Measurements from ENCODE around the gene CCDC88A. TPM values are rescaled to one million over a fixed set of nuclear protein-coding genes. Genes with fewer than 3 reads are reported as not detected.

Gene CCDC88A
- total and polyA plus RNA-seq, 12 donors, result 18.5 to 101 (median 46.8) TPM

DNA sequence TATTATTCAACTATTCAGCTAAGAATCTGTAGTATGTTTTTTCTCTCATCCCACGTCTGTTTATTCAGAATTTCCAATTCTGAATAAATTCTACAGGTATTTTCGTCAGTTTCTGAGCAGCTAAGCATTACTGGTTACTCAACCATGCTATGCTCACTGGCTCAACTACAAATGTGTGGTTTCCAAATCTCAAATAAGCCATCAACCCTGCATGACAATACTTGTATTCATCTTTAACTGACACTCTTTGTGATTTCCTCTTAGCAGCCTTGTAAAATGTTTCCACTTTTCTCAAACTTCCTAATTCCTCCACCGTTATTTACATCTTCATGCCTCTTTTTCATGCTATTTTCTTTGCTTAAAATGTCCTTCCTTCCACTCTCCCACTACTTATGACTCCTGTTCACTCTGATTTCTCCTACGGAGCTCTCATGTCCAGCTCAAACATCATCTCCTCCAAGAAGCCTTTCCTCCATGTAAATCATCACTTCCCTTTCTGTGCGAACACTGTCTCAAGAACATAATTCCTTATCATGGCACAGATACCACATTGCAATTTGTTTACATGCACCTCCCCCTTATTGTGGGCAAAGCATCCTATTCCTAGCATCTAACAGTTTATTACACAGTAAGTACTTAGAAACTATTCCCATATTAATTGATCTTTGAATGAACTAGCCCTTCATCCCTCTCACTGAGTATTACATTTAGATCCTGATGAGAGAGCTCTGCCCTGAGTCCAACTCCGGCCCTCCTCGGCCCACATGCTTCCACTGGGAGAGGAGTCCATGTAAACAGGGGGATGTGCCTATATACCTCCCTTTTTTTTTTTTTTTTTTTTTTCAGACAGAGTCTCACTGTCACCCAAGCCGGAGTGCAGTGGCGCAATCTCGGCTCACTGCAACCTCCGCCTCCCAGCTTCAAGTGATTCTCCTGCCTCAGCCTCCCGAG, 10.5 kb downstream of the CCDC88A start:
- WGBS, 4 donors, result 81 to 87% (median 84%) methylated on average over 12 of the region's 12 CpGs
- no peaks in the 10 kb centered on the region for H3K9me3 ChIP-seq (replicated peaks in 1 of 3)
- intact Hi-C loops (cut with DNase I), result no loop called here
- TF ChIP-seq, protein P1, sequence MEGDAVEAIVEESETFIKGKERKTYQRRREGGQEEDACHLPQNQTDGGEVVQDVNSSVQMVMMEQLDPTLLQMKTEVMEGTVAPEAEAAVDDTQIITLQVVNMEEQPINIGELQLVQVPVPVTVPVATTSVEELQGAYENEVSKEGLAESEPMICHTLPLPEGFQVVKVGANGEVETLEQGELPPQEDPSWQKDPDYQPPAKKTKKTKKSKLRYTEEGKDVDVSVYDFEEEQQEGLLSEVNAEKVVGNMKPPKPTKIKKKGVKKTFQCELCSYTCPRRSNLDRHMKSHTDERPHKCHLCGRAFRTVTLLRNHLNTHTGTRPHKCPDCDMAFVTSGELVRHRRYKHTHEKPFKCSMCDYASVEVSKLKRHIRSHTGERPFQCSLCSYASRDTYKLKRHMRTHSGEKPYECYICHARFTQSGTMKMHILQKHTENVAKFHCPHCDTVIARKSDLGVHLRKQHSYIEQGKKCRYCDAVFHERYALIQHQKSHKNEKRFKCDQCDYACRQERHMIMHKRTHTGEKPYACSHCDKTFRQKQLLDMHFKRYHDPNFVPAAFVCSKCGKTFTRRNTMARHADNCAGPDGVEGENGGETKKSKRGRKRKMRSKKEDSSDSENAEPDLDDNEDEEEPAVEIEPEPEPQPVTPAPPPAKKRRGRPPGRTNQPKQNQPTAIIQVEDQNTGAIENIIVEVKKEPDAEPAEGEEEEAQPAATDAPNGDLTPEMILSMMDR (IDR thresholded peaks at IDR 0.05), result no peak
- no peak for TF ChIP-seq POLR2A (IDR thresholded peaks at IDR 0.05)
- no peak for DNase-seq
- no peak overlapping the region for H3K27ac ChIP-seq
- peaks cover 0 to 7% of the 10 kb centered on the region in 2 donors for H3K4me1 ChIP-seq (replicated peaks in 1 of 2)
- H3K4me3 ChIP-seq, result no peak overlapping the region
- peaks cover 0 to 7% of the 10 kb centered on the region in 2 donors for H3K36me3 ChIP-seq (replicated peaks in 1 of 2)
- H3K27me3 ChIP-seq, result no peaks in the 10 kb centered on the region

DNA sequence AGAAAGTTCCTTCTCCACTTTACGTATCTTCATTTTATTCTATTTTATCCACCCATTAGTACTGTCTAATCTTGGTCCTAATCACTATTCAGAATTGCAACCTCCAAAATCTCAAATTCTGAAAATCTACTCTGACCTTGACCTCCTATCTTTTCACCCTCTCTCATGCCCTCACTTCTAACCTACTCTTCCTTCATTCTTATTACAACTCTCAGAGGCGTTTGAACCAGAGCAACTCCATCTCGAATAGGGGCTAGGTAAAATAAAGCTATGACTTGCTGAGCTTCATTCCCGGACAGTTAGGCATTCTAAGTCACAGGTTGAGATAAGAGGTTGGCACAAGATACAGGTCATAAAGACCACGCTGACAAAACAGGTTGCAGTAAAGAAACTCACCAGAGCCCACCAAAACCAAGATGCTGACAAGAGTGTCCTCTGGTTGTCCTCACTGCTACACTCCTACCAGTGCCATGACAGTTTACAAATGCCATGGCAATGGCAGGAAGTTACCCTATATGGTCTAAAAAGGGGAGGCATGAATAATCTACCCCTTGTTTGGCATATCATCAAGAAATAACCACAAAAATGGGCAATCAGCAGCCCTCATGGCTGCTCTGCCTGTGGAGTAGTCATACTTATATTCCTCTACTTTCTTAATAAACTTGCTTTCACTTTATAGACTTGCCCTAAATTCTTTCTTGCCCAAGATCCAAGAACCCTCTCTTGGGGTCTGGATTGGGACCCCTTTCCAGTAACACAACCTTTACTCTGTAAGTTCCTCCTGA, 11.4 kb downstream of the CCDC88A start:
- peaks cover 0 to 14% of the 10 kb centered on the region in 2 donors for H3K4me1 ChIP-seq (replicated peaks in 1 of 2)
- no peak overlapping the region for H3K4me3 ChIP-seq
- TF ChIP-seq POLR2A (IDR thresholded peaks at IDR 0.05), result no peak
- TF ChIP-seq, protein P1 (IDR thresholded peaks at IDR 0.05), result no peak
- DNase-seq, result no peak
- WGBS, 4 donors, result 70 to 77% (median 72%) methylated on average over 5 of the region's 5 CpGs
- H3K27ac ChIP-seq, result no peak overlapping the region
- intact Hi-C loops (cut with DNase I), result no loop called here
- no peaks in the 10 kb centered on the region for H3K27me3 ChIP-seq
- peaks cover 0 to 7% of the 10 kb centered on the region in 2 donors for H3K36me3 ChIP-seq (replicated peaks in 1 of 2)
- H3K9me3 ChIP-seq (replicated peaks in 1 of 3), result no peaks in the 10 kb centered on the region

- WGBS, 4 donors, result 85 to 93% (median 90%) methylated on average over 2 of the region's 2 CpGs
- intact Hi-C loops (cut with DNase I), result no loop called here
- Histone ChIP-seq H3K9me3 (replicated peaks in 1 of 3) (no peaks in the 10 kb centered on the region), H3K36me3 (replicated peaks in 1 of 2) (peaks cover 0 to 7% of the 10 kb centered on the region in 2 donors), H3K4me1 (replicated peaks in 1 of 2) (peaks cover 0 to 15% of the 10 kb centered on the region in 2 donors), H3K4me3 (no peak overlapping the region), H3K27ac (no peak overlapping the region), H3K27me3 (no peaks in the 10 kb centered on the region)
- no peak for TF ChIP-seq POLR2A (IDR thresholded peaks at IDR 0.05)
- TF ChIP-seq, protein P1 (IDR thresholded peaks at IDR 0.05), result no peak
- DNase-seq, result no peak
These were observed 14.5 kb downstream of the CCDC88A start for GRCh38 chr2:55405116-55405515.

Measured in adrenal gland (tissue), 12 donors.